ENCODE measurements around the gene DNAH12.

The DNAH12 gene, protein sequence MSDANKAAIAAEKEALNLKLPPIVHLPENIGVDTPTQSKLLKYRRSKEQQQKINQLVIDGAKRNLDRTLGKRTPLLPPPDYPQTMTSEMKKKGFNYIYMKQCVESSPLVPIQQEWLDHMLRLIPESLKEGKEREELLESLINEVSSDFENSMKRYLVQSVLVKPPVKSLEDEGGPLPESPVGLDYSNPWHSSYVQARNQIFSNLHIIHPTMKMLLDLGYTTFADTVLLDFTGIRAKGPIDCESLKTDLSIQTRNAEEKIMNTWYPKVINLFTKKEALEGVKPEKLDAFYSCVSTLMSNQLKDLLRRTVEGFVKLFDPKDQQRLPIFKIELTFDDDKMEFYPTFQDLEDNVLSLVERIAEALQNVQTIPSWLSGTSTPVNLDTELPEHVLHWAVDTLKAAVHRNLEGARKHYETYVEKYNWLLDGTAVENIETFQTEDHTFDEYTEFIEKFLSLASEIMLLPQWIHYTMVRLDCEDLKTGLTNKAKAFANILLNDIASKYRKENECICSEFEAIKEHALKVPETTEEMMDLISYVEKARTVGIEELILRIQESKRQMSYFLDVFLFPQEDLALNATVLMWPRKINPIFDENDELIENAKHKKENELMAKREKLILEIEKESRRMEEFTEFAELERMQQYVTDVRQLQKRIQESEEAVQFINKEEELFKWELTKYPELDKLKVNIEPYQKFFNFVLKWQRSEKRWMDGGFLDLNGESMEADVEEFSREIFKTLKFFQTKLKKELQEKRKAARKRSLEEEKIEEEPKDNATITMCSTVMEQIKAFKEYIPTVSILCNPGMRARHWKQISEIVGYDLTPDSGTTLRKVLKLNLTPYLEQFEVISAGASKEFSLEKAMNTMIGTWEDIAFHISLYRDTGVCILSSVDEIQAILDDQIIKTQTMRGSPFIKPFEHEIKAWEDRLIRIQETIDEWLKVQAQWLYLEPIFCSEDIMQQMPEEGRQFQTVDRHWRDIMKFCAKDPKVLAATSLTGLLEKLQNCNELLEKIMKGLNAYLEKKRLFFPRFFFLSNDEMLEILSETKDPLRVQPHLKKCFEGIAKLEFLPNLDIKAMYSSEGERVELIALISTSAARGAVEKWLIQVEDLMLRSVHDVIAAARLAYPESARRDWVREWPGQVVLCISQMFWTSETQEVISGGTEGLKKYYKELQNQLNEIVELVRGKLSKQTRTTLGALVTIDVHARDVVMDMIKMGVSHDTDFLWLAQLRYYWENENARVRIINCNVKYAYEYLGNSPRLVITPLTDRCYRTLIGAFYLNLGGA (N-terminal part only)

GRCh38 chr3:57544181-57545125 is at the start of gene DNAH12:
Gene DNAH12 (minus strand): TSS chr3:57544344. CDS start chr3:57542870, 1,474 bp downstream.
- DNase-seq = no peak

GRCh38 chr3:57592306-57592705 is 48.2 kb upstream of the DNAH12 start:
- no peak for DNase-seq

DNA sequence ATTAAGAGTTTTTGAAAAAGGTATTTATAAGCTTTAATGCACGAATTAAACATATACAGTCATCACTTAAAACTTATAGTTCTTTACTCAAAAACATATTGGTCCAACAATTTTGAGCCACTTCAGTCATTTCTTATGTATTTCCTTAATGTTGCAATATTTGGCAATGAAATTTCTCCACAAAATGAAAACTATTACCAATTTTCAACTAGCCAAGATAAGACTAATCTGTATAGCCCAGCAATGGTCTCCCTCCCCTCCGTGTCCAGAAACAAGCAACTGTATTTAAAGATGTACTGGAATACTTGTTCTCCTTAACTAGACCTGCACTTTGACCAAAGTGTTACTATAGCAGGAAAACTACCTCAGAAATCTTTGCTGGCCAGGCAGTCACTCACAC is 43.8 kb upstream of the DNAH12 start:
- DNase-seq = no peak

DNA sequence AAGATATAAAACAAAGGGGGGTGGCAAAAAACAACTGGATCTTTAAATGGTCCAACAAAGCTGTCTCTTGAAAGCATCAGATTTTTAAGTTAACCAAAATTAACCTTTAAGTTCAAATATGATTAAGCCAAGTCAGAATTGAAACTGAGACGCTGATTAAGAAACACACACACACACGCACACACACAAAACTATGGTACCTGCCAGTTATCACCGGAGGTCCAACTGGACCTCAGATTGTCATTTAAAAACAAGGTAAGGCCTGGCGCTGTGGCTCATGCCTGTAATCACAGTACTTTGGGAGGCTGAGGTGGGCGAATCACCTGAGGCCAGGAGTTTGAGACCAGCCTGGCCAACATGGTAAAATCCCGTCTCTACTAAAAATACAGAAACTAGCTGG is 42.6 kb upstream of the DNAH12 start:
- no peak for DNase-seq

- no peak for DNase-seq
Measured at GRCh38 chr3:57583544-57583943, 39.4 kb upstream of the DNAH12 start.

DNA sequence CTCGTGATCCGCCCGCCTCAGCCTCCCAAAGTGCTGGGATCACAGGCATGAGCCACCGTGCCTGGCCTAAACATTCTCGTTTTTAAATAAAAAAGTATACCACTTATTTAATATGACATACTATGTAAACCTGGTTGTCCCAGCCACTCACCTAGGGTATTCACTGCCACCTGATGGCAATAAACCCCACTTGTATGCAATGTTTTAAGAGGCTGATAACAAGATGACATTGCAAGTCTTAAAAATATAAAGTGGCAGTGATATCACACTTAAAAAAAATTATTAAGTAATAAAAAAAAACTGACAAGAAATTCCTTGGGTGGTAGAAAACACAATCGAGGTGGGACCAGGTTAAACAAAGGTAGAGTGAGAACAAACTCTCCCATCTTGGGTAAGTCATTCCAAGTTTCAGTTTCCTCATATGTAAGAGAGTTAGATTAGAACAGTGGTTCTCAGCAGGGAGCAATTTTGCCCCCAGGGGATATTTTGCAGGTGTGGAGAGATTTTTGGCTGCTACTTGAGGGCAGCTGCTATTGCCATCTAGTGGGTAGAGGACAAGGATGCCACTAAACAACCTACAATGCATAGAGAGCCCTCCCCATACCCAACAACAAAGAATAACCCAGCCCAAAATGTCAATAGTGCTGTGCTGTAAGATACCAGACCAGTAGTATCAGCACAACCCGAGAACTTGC is 38.5 kb upstream of the DNAH12 start:
- no peak for DNase-seq

- DNase-seq = no peak
Measured at GRCh38 chr3:57577801-57578200, 33.7 kb upstream of the DNAH12 start.

DNA sequence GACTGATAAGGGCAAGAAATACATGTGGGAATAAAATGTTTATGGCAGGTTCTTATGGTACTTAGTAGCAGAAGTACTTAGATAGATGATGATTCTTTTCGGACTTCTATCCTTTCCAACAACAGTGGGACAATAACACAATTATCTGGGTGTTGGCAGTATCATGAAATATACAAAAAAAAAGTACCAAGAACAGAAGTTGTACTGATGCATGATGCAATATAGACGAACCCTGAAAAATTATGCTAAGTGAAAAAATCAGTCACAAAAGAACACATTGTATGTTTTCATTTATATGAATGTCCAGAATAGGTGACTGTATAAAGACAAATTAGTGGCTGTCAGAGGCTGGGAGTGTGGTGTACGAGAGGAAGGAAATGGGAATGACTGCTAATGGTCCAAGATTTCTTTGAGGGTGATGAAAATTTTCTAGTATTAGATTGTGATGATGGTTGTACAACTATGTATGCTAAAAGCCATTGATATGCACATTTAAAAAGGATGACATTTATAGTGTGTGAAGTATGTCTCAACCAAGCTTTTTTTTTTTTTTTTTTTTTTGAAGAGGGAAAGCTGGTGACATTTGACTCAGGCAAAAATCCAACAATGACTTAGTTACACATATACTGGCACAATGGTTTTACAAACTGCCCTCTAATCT is 32.0 kb upstream of the DNAH12 start:
- DNase-seq = no peak

GRCh38 chr3:57572096-57572495 is 28.0 kb upstream of the DNAH12 start:
- no peak for DNase-seq

DNA sequence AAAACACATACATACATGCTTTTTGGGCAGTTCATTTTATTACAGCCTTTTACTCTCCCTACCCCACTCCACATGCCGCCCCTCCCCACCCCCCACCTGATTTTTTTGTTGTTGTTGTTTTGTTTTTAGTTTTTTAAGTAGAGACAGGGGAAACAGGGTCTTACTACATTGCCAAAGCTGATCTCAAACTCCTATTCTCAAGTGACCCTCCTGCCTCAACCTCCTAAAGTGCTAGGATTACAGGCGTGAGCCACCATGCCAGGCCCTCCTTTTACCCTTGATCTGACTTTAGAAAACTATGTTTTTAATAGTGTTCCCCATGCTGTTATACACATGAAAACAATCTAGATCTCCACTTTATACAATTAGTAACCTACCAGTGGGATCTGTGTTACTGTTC is 26.7 kb upstream of the DNAH12 start:
- DNase-seq = no peak

- no peak for DNase-seq
Measured at GRCh38 chr3:57569859-57570450, 25.8 kb upstream of the DNAH12 start.

GRCh38 chr3:57559526-57559925 is 15.4 kb upstream of the DNAH12 start:
- DNase-seq = no peak

GRCh38 chr3:57557085-57557537 is 13.0 kb upstream of the DNAH12 start:
- DNase-seq = peak; percentile 75

DNA sequence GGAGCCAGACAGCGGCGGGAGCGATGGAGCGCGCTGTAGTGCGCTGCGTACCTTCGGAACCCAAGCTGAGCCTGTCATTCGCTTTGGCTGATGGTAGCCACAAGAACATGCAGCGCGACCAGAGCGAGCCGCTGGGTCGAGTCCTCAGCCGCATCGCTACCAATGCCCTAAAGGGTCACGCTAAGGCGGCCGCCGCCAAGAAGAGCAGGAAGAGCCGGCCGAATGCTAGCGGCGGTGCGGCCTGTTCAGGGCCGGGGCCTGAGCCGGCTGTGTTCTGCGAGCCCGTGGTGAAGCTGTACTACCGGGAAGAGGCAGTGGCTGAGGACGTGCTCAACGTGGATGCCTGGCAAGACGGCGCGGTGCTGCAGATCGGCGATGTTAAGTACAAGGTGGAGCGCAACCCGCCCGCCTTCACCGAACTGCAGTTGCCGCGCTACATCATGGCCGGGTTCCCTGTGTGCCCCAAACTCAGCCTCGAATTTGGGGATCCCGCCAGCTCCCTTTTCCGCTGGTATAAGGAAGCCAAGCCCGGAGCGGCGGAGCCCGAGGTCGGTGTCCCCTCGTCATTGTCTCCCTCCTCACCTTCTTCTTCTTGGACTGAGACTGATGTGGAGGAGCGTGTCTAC is 12.4 kb upstream of the DNAH12 start:
- peak; percentile 80 for DNase-seq

DNA sequence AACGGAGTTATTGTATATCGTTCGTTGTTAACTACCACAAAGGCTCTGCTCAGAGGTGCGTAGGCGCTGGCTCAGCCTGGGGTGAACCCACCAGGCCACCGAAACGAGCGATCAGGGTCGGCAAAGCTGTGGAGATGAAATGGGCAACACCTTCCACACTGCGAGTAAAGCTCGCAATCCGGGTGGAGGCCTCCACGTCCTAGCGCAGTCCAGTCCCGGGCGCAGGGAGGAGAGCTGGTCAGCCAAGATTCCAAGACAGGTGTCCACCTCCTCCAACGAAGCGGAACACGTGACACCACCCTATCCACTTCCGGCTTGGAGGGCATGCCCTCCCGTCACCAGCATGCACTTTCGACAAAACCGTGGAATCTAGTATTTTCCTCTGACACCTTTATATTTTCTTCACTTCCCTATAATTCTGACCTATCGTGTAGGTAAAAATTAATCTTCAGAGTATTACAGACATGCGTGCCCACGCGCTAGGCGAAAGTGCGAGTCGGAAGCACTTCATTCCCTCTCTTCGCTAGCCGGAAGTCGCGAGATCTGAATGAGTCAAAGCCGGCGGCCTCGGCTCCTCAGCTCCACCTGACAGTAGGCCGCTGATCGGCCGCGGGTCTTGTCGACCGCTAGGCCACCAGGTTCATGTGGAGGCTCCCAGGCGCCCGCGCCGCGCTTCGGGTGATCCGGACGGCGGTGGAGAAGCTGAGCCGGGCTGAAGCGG is 11.8 kb upstream of the DNAH12 start, which contains the start of gene PDE12:
Gene PDE12 (plus strand): TSS at position 537 of the 721 bp plus-strand sequence. CDS start 106 bp downstream, at position 643.
- DNase-seq = peak; percentile 93

- no peak for DNase-seq
Measured at GRCh38 chr3:57555306-57555705, 11.2 kb upstream of the DNAH12 start.

DNA sequence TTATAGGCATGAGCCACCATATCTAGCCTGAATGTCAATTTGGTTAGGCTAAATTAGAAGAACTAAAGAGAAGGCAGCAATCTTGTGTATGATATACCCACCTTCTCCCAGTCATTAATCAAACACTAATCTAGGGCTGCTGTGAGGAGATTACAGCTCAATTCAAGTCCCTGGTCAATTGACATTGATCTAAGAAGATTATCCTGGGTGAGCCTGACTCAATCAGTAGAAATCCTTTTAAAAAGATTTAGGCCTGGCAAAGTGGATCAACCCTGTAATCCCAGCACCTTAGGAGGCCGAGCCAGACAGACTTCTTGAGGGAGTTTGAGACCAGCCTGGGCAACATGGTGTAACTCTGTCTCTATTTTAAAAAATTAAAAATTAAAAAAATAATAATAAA is 2.5 kb upstream of the DNAH12 start:
- DNase-seq = no peak

- no peak for DNase-seq
Measured at GRCh38 chr3:57545636-57546268, 1.6 kb upstream of the DNAH12 start.
